Activated T-cell treated with anti-CD3 and anti-CD28 coated beads, Interleukin-2, amount 50 U/mL, for 48 hours (primary cell): ENCODE data around the gene DOCK8.

ENCODE experiments used
- DNase-seq, 2 experiments: peaks; one replicate each; pipeline ENCODE4 v3.0.0-alpha.2; 2020

The DOCK8 gene

GRCh38 chr9:316382-316965, 101.8 kb downstream of the DOCK8 start:
- no peak for DNase-seq

DNA sequence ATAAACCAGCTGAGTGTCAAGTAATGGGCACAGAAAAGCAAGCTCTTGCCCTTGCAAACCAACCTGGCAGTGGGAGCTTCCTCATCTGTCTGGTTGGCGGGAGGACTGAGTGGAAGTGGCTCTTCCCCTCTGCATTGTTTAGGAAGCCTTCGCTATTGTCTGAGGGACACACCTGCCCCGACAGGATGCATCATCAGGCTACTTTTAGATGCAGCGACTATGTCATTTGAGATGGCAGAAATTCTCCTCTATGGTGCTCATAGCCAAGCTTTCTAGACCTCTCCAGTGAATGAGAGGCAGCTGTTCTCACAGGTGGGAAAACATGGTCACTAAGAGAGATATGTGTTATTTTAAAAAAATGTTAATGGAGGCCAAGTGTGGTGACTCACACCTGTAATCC, 104.0 kb downstream of the DOCK8 start:
- no peak for DNase-seq

GRCh38 chr9:324971-325370, 110.3 kb downstream of the DOCK8 start:
- DNase-seq = no peak

DNA sequence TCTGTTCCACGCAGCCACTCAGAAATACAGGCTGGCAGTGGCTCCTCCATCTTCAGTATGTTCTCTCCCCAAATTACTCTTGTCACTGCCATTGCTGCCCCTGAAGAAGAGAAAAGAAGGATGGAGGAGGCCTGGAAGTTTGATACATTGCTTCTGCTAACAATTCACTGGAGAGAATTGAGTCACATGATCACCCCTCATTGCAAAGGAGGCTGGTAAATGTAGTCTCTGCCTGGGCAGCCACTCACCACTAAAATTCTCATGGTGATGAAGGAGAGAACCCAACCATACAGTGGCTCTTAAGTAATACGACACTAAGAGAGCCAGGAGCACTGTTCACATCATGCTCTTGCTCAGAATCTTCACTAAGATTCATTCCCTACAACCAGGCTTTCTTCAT, 112.0 kb downstream of the DOCK8 start:
- DNase-seq = no peak

DNA sequence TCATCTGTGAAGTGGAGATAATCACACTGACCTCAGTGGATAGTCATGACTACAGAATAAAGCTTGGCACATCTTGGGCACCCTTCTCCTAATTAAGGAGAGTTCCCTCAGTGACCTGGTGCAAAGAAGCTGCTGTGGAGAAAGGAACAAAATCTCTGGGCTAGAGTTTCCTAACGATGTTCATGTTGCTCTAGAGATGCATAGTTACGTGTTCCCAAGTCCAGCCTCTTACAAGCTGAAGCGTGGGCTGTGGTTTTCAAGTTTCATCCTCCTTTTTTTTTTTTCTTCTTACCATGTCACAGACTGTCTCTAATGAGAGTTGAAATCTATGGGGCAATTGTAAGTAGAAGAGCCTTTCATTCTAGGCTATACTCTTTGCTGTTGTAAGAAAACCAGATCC, 113.8 kb downstream of the DOCK8 start:
- no peak for DNase-seq

GRCh38 chr9:331197-331596, 116.5 kb downstream of the DOCK8 start:
- no peak for DNase-seq

DNA sequence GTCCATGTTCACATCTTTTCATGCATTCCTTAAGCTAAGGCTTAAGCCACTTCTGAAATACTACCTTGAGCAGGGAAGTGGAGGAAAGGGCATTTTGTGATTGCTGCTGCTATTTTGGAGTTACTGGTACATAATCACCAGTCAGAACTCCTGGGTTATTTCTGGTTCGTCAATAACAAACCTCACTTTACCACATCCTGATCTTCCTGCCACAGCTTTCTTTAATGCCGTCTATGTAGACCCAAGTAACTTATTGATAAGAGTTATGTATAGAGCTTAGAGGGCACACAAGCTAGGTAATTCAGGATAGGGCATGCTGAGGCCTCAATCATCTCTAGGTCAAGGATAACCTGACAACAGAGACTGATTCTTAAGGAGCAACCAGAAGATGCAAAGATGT, 120.7 kb downstream of the DOCK8 start:
- no peak for DNase-seq

DNA sequence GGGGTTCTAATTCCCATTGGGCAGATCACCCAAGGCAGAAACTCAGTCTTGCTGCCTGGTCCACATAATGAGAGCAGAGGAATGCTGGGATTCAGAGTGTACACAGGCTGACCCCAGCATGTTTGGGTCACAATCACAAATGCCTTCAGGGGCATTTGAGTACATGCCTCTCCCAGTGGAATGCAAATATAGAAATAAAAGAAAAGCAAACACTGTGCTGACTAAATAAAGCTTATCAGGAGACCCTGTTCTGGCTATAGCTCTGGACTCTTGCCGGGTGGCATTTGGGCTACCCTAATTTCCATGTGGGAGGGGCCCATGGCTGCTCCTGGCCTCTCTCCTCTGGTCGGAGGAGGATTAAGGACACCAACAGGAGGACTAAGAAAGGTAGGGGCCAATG, 121.4 kb downstream of the DOCK8 start:
- no peak for DNase-seq

DNA sequence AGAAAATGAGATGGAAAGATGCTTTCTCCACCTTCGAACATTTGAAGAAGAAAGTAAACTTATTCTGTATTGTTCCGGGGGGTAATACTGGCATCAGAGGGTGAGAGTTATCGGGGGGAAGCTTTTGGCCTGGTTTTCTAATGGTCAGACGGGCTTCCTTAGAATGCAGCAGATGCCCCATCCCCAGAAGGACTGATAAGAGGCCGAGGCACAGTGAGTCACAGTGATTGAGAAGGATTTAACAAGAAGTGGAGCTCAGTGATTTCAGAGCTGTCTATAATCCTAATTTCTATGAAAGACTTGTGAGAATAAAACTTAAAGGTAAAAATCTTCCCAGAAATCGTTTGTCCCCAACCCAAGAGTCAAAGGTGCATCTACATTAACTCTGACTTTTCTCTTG, 123.9 kb downstream of the DOCK8 start:
- DNase-seq = no peak

GRCh38 chr9:341634-342421, 127.2 kb downstream of the DOCK8 start:
- no peak for DNase-seq

- no peak for DNase-seq
Observed at GRCh38 chr9:343773-344172, 129.1 kb downstream of the DOCK8 start.

GRCh38 chr9:346111-346571, 131.5 kb downstream of the DOCK8 start:
- no peak for DNase-seq

DNA sequence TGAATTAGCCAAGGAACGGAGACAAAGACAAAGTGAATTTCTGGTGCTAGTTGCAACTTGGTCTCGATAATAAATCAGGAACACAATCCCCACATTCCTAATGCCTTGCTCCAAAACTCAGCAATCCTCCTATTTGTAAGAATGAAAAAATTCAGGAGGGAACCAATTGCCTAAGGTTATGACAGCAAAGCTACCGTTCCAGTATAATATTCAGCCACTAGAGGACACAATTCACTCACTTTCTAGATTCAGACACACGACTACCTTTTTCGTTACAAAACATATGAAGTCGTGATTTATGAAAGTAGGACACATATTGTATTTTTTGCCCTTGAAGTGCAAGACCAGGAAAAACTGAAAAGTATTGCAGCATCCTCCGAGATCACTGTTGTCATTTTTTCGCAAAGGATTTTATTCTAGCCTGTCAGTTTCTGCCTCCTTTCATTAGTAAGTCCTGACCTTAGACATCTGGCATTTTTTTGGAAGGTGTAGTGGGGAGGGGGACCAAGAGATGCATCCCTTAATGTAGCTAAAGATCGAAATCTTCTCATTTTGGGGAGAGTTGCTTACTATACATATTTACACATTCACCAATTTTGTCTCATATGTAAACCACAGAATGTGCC, 133.1 kb downstream of the DOCK8 start:
- DNase-seq = no peak

GRCh38 chr9:350384-350783, 135.7 kb downstream of the DOCK8 start:
- DNase-seq = no peak

- DNase-seq = no peak
Observed at GRCh38 chr9:351916-352315, 137.3 kb downstream of the DOCK8 start.

- DNase-seq = no peak
Observed at GRCh38 chr9:353077-353476, 138.4 kb downstream of the DOCK8 start.

- DNase-seq = no peak
Observed at GRCh38 chr9:354453-354852, 139.8 kb downstream of the DOCK8 start.

- DNase-seq = no peak
Observed at GRCh38 chr9:357560-357959, 142.9 kb downstream of the DOCK8 start.

- no peak for DNase-seq
Observed at GRCh38 chr9:362561-363273, 148.1 kb downstream of the DOCK8 start.

DNA sequence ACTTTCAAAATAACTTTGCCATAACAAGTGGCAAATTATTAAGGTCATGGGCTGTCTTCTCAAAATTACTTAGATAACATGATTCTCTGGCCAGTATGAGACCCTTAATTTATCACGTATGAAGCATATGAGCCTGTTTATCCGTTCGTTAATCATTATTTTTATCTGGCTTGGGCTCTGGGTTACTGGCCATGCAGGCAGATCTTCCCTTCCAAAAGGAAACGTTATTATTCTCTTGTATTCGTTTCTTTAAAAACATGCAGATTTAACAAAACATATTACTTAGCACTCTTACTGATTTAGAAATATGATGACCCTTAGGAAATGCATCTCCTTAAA, 148.6 kb downstream of the DOCK8 start:
- no peak for DNase-seq

DNA sequence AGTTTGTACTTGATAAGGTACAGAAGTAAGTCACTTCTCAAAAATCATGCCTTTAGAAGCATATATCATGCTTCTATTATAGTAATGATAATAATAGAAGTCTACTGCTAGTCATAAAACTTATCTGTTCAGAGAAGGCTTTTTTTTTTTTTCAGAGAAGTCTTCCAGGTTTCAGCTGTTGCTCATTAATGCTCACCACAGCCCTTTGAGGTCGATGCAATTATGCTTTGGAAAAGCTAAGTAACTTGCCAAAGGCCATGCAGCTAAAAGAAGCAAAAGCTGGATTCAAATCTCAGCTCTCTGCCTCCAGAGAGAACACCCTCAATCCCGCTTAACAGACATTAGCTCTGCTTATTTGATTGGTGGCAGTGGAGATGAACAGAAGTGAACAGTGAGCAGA, 150.8 kb downstream of the DOCK8 start:
- DNase-seq = no peak

DNA sequence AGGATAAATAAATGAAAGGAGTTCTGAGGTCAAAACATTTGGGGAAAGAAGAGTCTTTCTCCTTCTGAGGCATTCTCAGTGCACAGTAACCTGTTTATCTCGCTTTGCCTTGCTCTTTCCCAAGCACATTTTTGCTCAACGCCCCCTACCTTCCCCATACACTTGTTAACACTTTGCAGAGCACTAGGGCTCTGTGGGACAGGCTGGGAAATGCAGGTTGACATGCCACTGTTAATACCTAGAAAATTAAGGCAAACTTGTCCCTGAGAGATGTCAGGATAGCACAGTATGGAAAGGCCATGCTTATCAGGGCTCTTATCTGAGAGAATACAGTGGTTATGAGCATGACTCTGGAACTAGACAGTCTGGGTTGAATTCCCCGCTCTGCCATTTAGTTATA, 152.0 kb downstream of the DOCK8 start:
- DNase-seq = no peak

- no peak for DNase-seq
Observed at GRCh38 chr9:370086-370485, 155.4 kb downstream of the DOCK8 start.

DNA sequence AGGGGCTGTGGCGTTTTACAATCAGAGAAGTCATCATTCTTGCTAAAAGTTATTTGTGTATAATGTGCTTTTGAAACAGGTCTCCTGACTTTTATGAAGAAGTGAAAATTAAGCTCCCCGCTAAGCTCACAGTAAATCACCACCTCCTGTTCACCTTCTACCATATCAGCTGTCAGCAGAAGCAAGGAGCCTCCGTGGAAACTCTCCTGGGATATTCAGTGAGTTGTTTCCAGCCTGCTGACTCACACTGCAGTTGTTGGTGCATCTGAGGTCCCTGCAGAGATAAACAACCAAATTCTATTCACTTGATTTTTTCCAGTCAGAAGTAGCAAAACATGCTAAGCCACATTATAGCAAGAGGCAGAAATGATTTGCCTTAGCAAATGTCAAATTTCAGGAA, 156.7 kb downstream of the DOCK8 start:
- DNase-seq = no peak
